HCT116 (cell line): ENCODE data around the gene CHAMP1. TPM values are rescaled to one million over a fixed set of nuclear protein-coding genes. Genes with fewer than 3 reads are reported as not detected.

ENCODE experiments used
- ATAC-seq: fragments of 200-7000 bp; cut with Tn5 transposase; 2 replicates; pipeline ENCODE4 v1.9.1; 2020; ENCODE audit warnings: mild to moderate bottlenecking, moderate library complexity
- BruUV-seq: library from RNA; stranded (reverse); fragments of 400-500 nt; replicated peaks from 2 replicates; lab custom pipeline; 2021; lab: Mats Ljungman, UMichigan
- CTCF ChIA-PET: fragments of 300-600 bp; sonication (Branson Sonifier 250); formaldehyde crosslinking; loops from one replicate; lab custom pipeline; 2021; ENCODE audit warnings: antibody characterized with exemption; lab: Charles Lee
- POLR2A ChIA-PET: fragments of 300-600, 350-600 bp; sonication (Branson Sonifier 250); formaldehyde crosslinking; loops from one replicate; lab custom pipeline; 2021; ENCODE audit warnings: antibody characterized with exemption; lab: Charles Lee
- RAD21 ChIA-PET, 2 experiments: fragments of 300-600 bp; sonication (Branson Sonifier 250); formaldehyde crosslinking; loops; one replicate each; lab custom pipeline; 2023; ENCODE audit warnings: low total read pairs in 2 of 2; ENCODE audit not compliant: uncharacterized antibody in 2 of 2, unreplicated experiment in 2 of 2, low non-redundant PET in 1 of 2; lab: Charles Lee
- DNase-seq: peaks from one replicate; pipeline ENCODE4 v3.0.0-alpha.2; 2010; ENCODE audit warnings: low read depth, low spot score
- H2AFZ ChIP-seq: fragments of 200-600 bp; shearing (Covaris generic), sonication (generic); 2 replicates; pipeline ENCODE4 v1.6.1; 2017; ENCODE audit warnings: low read depth, mixed run types, mixed read lengths, antibody characterized with exemption, low read length; ENCODE audit not compliant: poor library complexity, severe bottlenecking
- H3K27ac ChIP-seq: 2 replicates; pipeline ENCODE4 v1.5.1; 2012; ENCODE audit warnings: low read depth, low read length
- H3K27me3 ChIP-seq: fragments of 200-600 bp; sonication (generic); 2 replicates; pipeline ENCODE4 v1.6.1; 2016; ENCODE audit warnings: mixed run types, low read length, mixed read lengths; ENCODE audit not compliant: insufficient read depth
- H3K36me3 ChIP-seq, 2 experiments: fragments of 200-500 bp in 1 of 2; fragments of 200-600 bp in 1 of 2; sonication (Bioruptor generic) in 1 of 2; sonication (generic) in 1 of 2; 2 replicates each; pipeline versions ENCODE4 v1.5.1 to v1.6.1; 2014 to 2016; ENCODE audit warnings: low read length in 2 of 2, inconsistent platforms in 1 of 2, mixed read lengths in 1 of 2, mixed run types in 1 of 2; ENCODE audit not compliant: insufficient read depth in 2 of 2, control insufficient read depth in 1 of 2
- H3K4me1 ChIP-seq, 2 experiments: fragments of 200-600 bp in 1 of 2; sonication (generic) in 1 of 2; 2 replicates each; pipeline versions ENCODE4 v1.5.1 to v1.6.1; 2012 to 2017; ENCODE audit warnings: low read length in 2 of 2, inconsistent platforms in 1 of 2, mild to moderate bottlenecking in 1 of 2, mixed read lengths in 1 of 2, mixed run types in 1 of 2, moderate library complexity in 1 of 2; ENCODE audit not compliant: insufficient read depth in 2 of 2, control insufficient read depth in 1 of 2
- H3K4me2 ChIP-seq: fragments of 200-600 bp; sonication (generic); 2 replicates; pipeline ENCODE4 v1.6.1; 2017; ENCODE audit warnings: mixed run types, low read length, mixed read lengths
- H3K4me3 ChIP-seq, 2 experiments: fragments of 200-600 bp in 1 of 2; sonication (generic) in 1 of 2; replicated peaks in 1 of 2; 2 replicates each; pipeline ENCODE4 v1.5.1; 2011 to 2016; ENCODE audit warnings: low read length in 2 of 2, control low read depth in 1 of 2, low read depth in 1 of 2, mild to moderate bottlenecking in 1 of 2, mixed read lengths in 1 of 2, mixed run types in 1 of 2
- H3K79me2 ChIP-seq: fragments of 200-600 bp; sonication (generic); 2 replicates; pipeline ENCODE4 v1.6.1; 2017; ENCODE audit warnings: mild to moderate bottlenecking, mixed run types, low read length, moderate library complexity, mixed read lengths; ENCODE audit not compliant: insufficient read depth
- H3K9ac ChIP-seq: fragments of 200-600 bp; sonication (generic); 2 replicates; pipeline ENCODE4 v1.6.1; 2016; ENCODE audit warnings: low read length, mixed read lengths
- H3K9me2 ChIP-seq: fragments of 200-600 bp; sonication (generic), shearing (Covaris generic); 2 replicates; pipeline ENCODE4 v1.6.1; 2017; ENCODE audit warnings: mixed run types, mild to moderate bottlenecking, moderate library complexity; ENCODE audit not compliant: insufficient read depth
- H3K9me3 ChIP-seq, 2 experiments: fragments of 200-500 bp in 1 of 2; fragments of 200-600 bp in 1 of 2; sonication (Bioruptor generic) in 1 of 2; sonication (generic) in 1 of 2; 2 replicates each; pipeline ENCODE4 v1.6.1; 2014 to 2017; ENCODE audit warnings: low read length in 2 of 2, mixed read lengths in 2 of 2, inconsistent platforms in 1 of 2, low read depth in 1 of 2, mild to moderate bottlenecking in 1 of 2, mixed run types in 1 of 2, moderate library complexity in 1 of 2; ENCODE audit not compliant: control insufficient read depth in 1 of 2, insufficient read depth in 1 of 2
- H4K20me1 ChIP-seq: fragments of 200-600 bp; sonication (generic), shearing (Covaris generic); 2 replicates; pipeline ENCODE4 v1.6.1; 2017; ENCODE audit warnings: mixed run types, mild to moderate bottlenecking, moderate library complexity; ENCODE audit not compliant: insufficient read depth
- CBX3 ChIP-seq: IDR thresholded peaks from 2 replicates; pipeline ENCODE4 v1.6.1; 2012; ENCODE audit warnings: low read depth
- ELF1 ChIP-seq: IDR thresholded peaks from 2 replicates; pipeline ENCODE4 v1.6.1; 2012; ENCODE audit warnings: low read depth, borderline replicate concordance
- EZH2 ChIP-seq: fragments of 200-600 bp; sonication (generic); IDR thresholded peaks from 2 replicates; pipeline ENCODE4 v1.6.1; 2017; ENCODE audit warnings: antibody characterized with exemption, mixed run types
- POLR2A ChIP-seq: IDR thresholded peaks from 2 replicates; pipeline ENCODE4 v1.7.0; 2011; ENCODE audit warnings: borderline replicate concordance; ENCODE audit not compliant: insufficient read depth, insufficient read length; ENCODE audit errors: extremely low read depth
- POLR2AphosphoS5 ChIP-seq: IDR thresholded peaks from 2 replicates; pipeline ENCODE4 v1.6.1; 2011; ENCODE audit warnings: mild to moderate bottlenecking, low read depth, low read length, moderate library complexity
- SP1 ChIP-seq: IDR thresholded peaks from 2 replicates; pipeline ENCODE4 v1.6.1; 2012; ENCODE audit warnings: low read depth
- ZFX ChIP-seq: fragments of 450-650 bp; IDR thresholded peaks from 2 replicates; pipeline ENCODE4 v1.6.1; 2017
- intact Hi-C: fragments of 100-400 bp; cut with micrococcal nuclease; formaldehyde crosslinking; loops from 2 replicates; pipeline ENCODE4 v1.10.0; 2022
- total RNA-seq: library from RNA; stranded (reverse); gene quantifications from one replicate; pipeline ENCODE4 v1.2.1, GENCODE V29; 2021; ENCODE audit not compliant: unreplicated experiment
- TF ChIP-seq, protein P1 (sequence below), 3 experiments: fragments of 200-600 bp in 1 of 3; sonication (generic) in 1 of 3; IDR thresholded peaks in 2 of 3; conservative IDR thresholded peaks in 1 of 3; 2 replicates each; pipeline ENCODE4 v1.5.1; 2012 to 2017; ENCODE audit warnings: low read depth in 2 of 3, low read length in 2 of 3, antibody characterized with exemption in 1 of 3, borderline replicate concordance in 1 of 3, control low read depth in 1 of 3, mild to moderate bottlenecking in 1 of 3, mixed read lengths in 1 of 3, mixed run types in 1 of 3, moderate library complexity in 1 of 3; ENCODE audit not compliant: insufficient read depth in 1 of 3
- TF ChIP-seq, protein P2 (sequence below): IDR thresholded peaks from 2 replicates; pipeline ENCODE4 v1.6.1; 2012
- TF ChIP-seq, protein P3 (sequence below): IDR thresholded peaks from 2 replicates; pipeline ENCODE4 v1.6.1; 2012

CHAMP1 gene
- total RNA-seq, 1 experiment from 2014 or later: 31.5 TPM

DNA sequence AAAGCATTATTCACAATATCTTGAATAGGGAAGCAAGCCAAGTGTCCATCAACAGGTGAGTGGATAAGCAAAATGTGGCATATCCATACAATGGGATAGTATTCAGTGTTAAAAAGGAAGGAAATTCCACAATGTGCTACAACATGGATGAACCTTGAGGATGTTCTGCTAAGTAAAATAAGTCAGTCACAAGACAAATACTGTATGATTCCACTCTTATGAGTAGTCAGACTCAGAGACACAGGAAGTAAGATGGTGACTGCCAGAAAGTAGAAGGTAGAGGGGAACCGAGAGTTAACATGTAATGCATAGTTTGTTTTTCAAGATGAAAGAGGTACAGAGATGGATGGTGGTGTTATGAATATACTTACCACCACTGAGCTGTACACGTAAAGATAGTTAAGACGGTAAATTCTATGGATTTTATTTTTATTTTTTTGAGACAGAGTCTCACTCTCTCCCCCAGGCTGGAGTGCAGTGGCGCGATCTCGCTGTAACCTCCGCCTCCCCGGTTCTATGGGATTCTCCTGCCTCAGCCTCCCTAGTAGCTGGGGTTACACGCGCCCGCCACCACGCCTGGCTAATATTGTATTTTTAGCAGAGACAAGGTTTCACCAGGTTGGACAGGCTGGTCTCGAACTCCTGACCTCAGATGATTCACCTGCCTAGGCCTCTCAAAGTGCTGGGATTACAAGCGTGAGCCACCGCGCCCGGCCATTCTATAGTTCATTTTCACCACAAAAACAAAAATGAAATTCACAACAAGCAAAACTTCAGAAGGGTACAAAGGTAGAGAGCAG lies 1.0 kb upstream of the CHAMP1 start:
- TF ChIP-seq, protein P1, sequence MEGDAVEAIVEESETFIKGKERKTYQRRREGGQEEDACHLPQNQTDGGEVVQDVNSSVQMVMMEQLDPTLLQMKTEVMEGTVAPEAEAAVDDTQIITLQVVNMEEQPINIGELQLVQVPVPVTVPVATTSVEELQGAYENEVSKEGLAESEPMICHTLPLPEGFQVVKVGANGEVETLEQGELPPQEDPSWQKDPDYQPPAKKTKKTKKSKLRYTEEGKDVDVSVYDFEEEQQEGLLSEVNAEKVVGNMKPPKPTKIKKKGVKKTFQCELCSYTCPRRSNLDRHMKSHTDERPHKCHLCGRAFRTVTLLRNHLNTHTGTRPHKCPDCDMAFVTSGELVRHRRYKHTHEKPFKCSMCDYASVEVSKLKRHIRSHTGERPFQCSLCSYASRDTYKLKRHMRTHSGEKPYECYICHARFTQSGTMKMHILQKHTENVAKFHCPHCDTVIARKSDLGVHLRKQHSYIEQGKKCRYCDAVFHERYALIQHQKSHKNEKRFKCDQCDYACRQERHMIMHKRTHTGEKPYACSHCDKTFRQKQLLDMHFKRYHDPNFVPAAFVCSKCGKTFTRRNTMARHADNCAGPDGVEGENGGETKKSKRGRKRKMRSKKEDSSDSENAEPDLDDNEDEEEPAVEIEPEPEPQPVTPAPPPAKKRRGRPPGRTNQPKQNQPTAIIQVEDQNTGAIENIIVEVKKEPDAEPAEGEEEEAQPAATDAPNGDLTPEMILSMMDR (IDR thresholded peaks at IDR 0.05 in 2 of 3, conservative IDR thresholded peaks at IDR 0.05 in 1 of 3; ENCODE audit: borderline replicate concordance in 1 of 3, insufficient read depth in 1 of 3, low read depth in 2 of 3, low read length in 2 of 3): no peak
- TF ChIP-seq ELF1 (peak; percentile 5; the same call in 1 of the 2 replicates), CBX3 (no peak), POLR2A (peak; percentile 23), EZH2 (no peak), POLR2AphosphoS5 (peak; percentile 50; the same call in 1 of the 2 replicates), ZFX (no peak), SP1 (peak; percentile 31; the same call in 1 of the 2 replicates)
- TF ChIP-seq, protein P2, sequence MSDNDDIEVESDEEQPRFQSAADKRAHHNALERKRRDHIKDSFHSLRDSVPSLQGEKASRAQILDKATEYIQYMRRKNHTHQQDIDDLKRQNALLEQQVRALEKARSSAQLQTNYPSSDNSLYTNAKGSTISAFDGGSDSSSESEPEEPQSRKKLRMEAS: peak; percentile 9; the same call in 1 of the 2 replicates
- TF ChIP-seq, protein P3, sequence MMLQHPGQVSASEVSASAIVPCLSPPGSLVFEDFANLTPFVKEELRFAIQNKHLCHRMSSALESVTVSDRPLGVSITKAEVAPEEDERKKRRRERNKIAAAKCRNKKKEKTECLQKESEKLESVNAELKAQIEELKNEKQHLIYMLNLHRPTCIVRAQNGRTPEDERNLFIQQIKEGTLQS: no peak
- Histone ChIP-seq H3K4me3 (peak overlapping the region; percentile 72 to 85), H3K79me2 (peaks cover 39% of the 10 kb centered on the region), H3K4me1 (peaks cover 3 to 22% of the 10 kb centered on the region in 2 experiments), H3K9me3 (no peaks in the 10 kb centered on the region), H3K27ac (peak overlapping the region; percentile 93), H3K4me2 (peak overlapping the region; percentile 93), H3K9me2 (no peaks in the 10 kb centered on the region), H2AFZ (peak overlapping the region; percentile 82), H4K20me1 (peaks cover 3% of the 10 kb centered on the region; the same call in 1 of the 2 replicates), H3K27me3 (no peaks in the 10 kb centered on the region), H3K36me3 (no peaks in the 10 kb centered on the region; a peak in 1 of 4 replicates), H3K9ac (peak overlapping the region; percentile 89)
- POLR2A ChIA-PET: interaction anchor here (0.7 to 2.6 kb wide), 2 partner anchors 27 to 32 kb away, joined by 3 to 7 read pairs; partner anchors contain the start of gene UPF3A
- CTCF ChIA-PET: interaction anchor here (0.7 kb wide), 1 partner anchor 12 kb away, joined by 5 read pairs; no protein-coding TSS in a partner anchor
- ATAC-seq (peak; percentile 49), DNase-seq (no peak)
- intact Hi-C loops: loop anchor here (2.0 kb wide), 1 partner anchor 30 kb away; no protein-coding TSS in a partner anchor
- BruUV-seq: no TSS peak
- RAD21 ChIA-PET: no interaction called here
